ENCODE measurements around the gene MYO9A. TPM values are rescaled to one million over a fixed set of nuclear protein-coding genes. Genes with fewer than 3 reads are reported as not detected.

The MYO9A gene
- total RNA-seq, 2 donors from 2014 or later, result 12.9 to 27.8 TPM

- no peak for ATAC-seq
- WGBS, 2 donors, result 64 to 70% methylated on average over 4 of the region's 4 CpGs
- H3K4me1 ChIP-seq, result no peaks in the 10 kb centered on the region
- no peak overlapping the region for H3K27ac ChIP-seq
- TF ChIP-seq CTCF (IDR thresholded peaks at IDR 0.05) (no peak), POLR2A (IDR thresholded peaks at IDR 0.05) (no peak)
- H3K36me3 ChIP-seq (replicated peaks in 1 of 2; ENCODE audit: insufficient read depth in 1 of 2, low read depth in 2 of 2), result no peaks in the 10 kb centered on the region
- H3K9me3 ChIP-seq, result no peaks in the 10 kb centered on the region
- intact Hi-C loops (cut with DNase I), result loop anchor here (10.0 kb wide), 1 partner anchor 419 kb away; no protein-coding TSS in a partner anchor
- no peak overlapping the region for H3K4me3 ChIP-seq
- DNase-seq, result no peak
- H3K27me3 ChIP-seq, result no peaks in the 10 kb centered on the region
These were observed 45.8 kb upstream of the MYO9A start for GRCh38 chr15:72163719-72164118.

- H3K4me1 ChIP-seq, result no peaks in the 10 kb centered on the region
- H3K27me3 ChIP-seq, result no peaks in the 10 kb centered on the region
- WGBS, 2 donors, result 74 to 77% methylated on average over 2 to 5 of the region's 5 CpGs
- intact Hi-C loops (cut with DNase I), result loop anchor here (10.0 kb wide), 1 partner anchor 418 kb away; no protein-coding TSS in a partner anchor
- H3K27ac ChIP-seq, result no peak overlapping the region
- no peaks in the 10 kb centered on the region for H3K36me3 ChIP-seq (replicated peaks in 1 of 2; ENCODE audit: insufficient read depth in 1 of 2, low read depth in 2 of 2)
- no peaks in the 10 kb centered on the region for H3K9me3 ChIP-seq
- H3K4me3 ChIP-seq, result no peak overlapping the region
- DNase-seq (no peak), ATAC-seq (no peak)
- TF ChIP-seq POLR2A (IDR thresholded peaks at IDR 0.05) (no peak), CTCF (IDR thresholded peaks at IDR 0.05) (no peak)
These were observed 44.6 kb upstream of the MYO9A start for GRCh38 chr15:72162569-72162968.

GRCh38 chr15:72161361-72162132 is 43.6 kb upstream of the MYO9A start:
- Histone ChIP-seq H3K36me3 (replicated peaks in 1 of 2; ENCODE audit: insufficient read depth in 1 of 2, low read depth in 2 of 2) (no peaks in the 10 kb centered on the region), H3K9me3 (no peaks in the 10 kb centered on the region), H3K27me3 (no peaks in the 10 kb centered on the region), H3K4me3 (no peak overlapping the region), H3K27ac (no peak overlapping the region), H3K4me1 (no peaks in the 10 kb centered on the region)
- no peak for TF ChIP-seq CTCF (IDR thresholded peaks at IDR 0.05)
- TF ChIP-seq POLR2A (IDR thresholded peaks at IDR 0.05), result no peak
- no peak for DNase-seq
- intact Hi-C loops (cut with DNase I), result loop anchor here (10.0 kb wide), 1 partner anchor 417 kb away; no protein-coding TSS in a partner anchor
- no peak for ATAC-seq
- WGBS, 2 donors, result 83 to 91% methylated on average over 6 to 7 of the region's 7 CpGs

GRCh38 chr15:72160696-72161245 is 42.8 kb upstream of the MYO9A start:
- intact Hi-C loops (cut with DNase I), result loop anchor here (10.0 kb wide), 1 partner anchor 416 kb away; no protein-coding TSS in a partner anchor
- no peak overlapping the region for H3K27ac ChIP-seq
- no peaks in the 10 kb centered on the region for H3K9me3 ChIP-seq
- H3K4me1 ChIP-seq, result peaks cover 7% of the 10 kb centered on the region
- 65 to 68% methylated on average over 2 to 5 of the region's 5 CpGs for WGBS, 2 donors
- no peak for ATAC-seq
- no peak for TF ChIP-seq CTCF (IDR thresholded peaks at IDR 0.05)
- no peak for TF ChIP-seq POLR2A (IDR thresholded peaks at IDR 0.05)
- no peak overlapping the region for H3K4me3 ChIP-seq
- H3K27me3 ChIP-seq, result no peaks in the 10 kb centered on the region
- DNase-seq, result no peak
- H3K36me3 ChIP-seq (replicated peaks in 1 of 2; ENCODE audit: insufficient read depth in 1 of 2, low read depth in 2 of 2), result no peaks in the 10 kb centered on the region

All from body of pancreas (tissue), 4 donors.